Gastroesophageal sphincter (tissue), 3 donors: Measurements from ENCODE around the gene ATF4.

ENCODE experiments used
- CTCF ChIP-seq, 4 experiments: fragments of 200-600 bp in 2 of 4; fragments of 450-650 bp in 2 of 4; sonication (generic) in 1 of 4; IDR thresholded peaks; one replicate each; pipeline ENCODE4 v1.5.1; 2017 to 2019; ENCODE audit warnings: antibody characterized with exemption in 4 of 4, mild to moderate bottlenecking in 2 of 4, moderate library complexity in 2 of 4
- POLR2A ChIP-seq, 2 donors: fragments of 450-650 bp; IDR thresholded peaks; one replicate each; pipeline ENCODE4 v1.6.1; 2017; ENCODE audit warnings: antibody characterized with exemption in 2 of 2, mild to moderate bottlenecking in 2 of 2, moderate library complexity in 1 of 2
- POLR2AphosphoS5 ChIP-seq: sonication (generic); formaldehyde crosslinking; IDR thresholded peaks from one replicate; pipeline ENCODE4 v1.6.1; 2017; ENCODE audit warnings: antibody characterized with exemption

- TF ChIP-seq CTCF (IDR thresholded peaks at IDR 0.05) (no peak), POLR2AphosphoS5 (no peak), POLR2A (IDR thresholded peaks at IDR 0.05) (no peak)
Observed at GRCh38 chr22:39565414-39565944, 45.1 kb downstream of the ATF4 start.
